Ovary (tissue), 10 donors: Measurements from ENCODE around the gene C1orf56. TPM values are rescaled to one million over a fixed set of nuclear protein-coding genes. Genes with fewer than 3 reads are reported as not detected.

Source experiments
- DNase-seq, 5 donors: peaks; one replicate each; pipeline ENCODE4 v3.0.0-alpha.2; 2019 to 2020
- H3K27ac ChIP-seq, 2 donors: fragments of 200-600 bp; one replicate each; pipeline versions ENCODE4 v1.5.1 to v1.8.0; 2019 to 2022
- H3K27me3 ChIP-seq: fragments of 200-600 bp; one replicate; pipeline ENCODE4 v1.8.0; 2022
- H3K36me3 ChIP-seq: fragments of 200-600 bp; sonication (generic); one replicate; pipeline ENCODE4 v1.5.1; 2019
- H3K4me1 ChIP-seq: one replicate; pipeline ENCODE4 v1.8.1; 2013; ENCODE audit warnings: mild to moderate bottlenecking, moderate library complexity; ENCODE audit not compliant: insufficient read depth
- H3K4me3 ChIP-seq: fragments of 200-600 bp; sonication (generic); one replicate; pipeline ENCODE4 v1.5.1; 2017
- H3K9me3 ChIP-seq, 2 donors: fragments of 200-600 bp in 1 of 2; sonication (generic) in 1 of 2; one replicate each; pipeline versions ENCODE4 v1.5.1 to v1.8.1; 2013 to 2019; ENCODE audit warnings: mild to moderate bottlenecking in 1 of 2, moderate library complexity in 1 of 2
- CTCF ChIP-seq, 3 donors: fragments of 450-650 bp in 2 of 3; fragments of 200-600 bp in 1 of 3; IDR thresholded peaks; one replicate each; pipeline versions ENCODE4 v1.5.1 to v1.8.0; 2016 to 2022; ENCODE audit warnings: antibody characterized with exemption in 3 of 3, mild to moderate bottlenecking in 1 of 3
- EP300 ChIP-seq: sonication (generic); formaldehyde crosslinking; IDR thresholded peaks from one replicate; pipeline ENCODE4 v1.6.1; 2017; ENCODE audit warnings: antibody characterized with exemption
- POLR2A ChIP-seq: fragments of 450-650 bp; IDR thresholded peaks from one replicate; pipeline ENCODE4 v1.6.1; 2017; ENCODE audit warnings: antibody characterized with exemption, mild to moderate bottlenecking, moderate library complexity
- WGBS, 3 donors: extraction: QIAGEN DNeasy Blood & Tissue Kit in 1 of 3; methylation state at CpG; one replicate each; pipeline versions ENCODE4 v1.1.5 to v1.1.7; 2013 to 2017; 5-methylcytosine and 5-hydroxymethylcytosine counted together
- intact Hi-C, 4 donors: fragments of 100-400 bp; cut with DNase I; formaldehyde crosslinking; loops; one replicate each; pipeline versions ENCODE4 v1.11.0 to v1.15.1; 2022 to 2023
- long read RNA-seq, 3 donors: library from polyadenylated mRNA in 2 of 3; unstranded in 2 of 3; transcript quantifications; one replicate each; pipeline ENCODE4 v2.0.0 and lab custom pipeline, GENCODE V29; 2021 to 2026
- polyA plus RNA-seq, 2 donors: library from polyadenylated mRNA; stranded (reverse); fragments of 200-250 nt in 1 of 2; fragments of 350-450 nt in 1 of 2; fragmentation: Illumina TruSeq in 1 of 2; extraction: RNeasy Lipid Tissue Mini Kit (QIAGEN cat#74804) in 1 of 2; gene quantifications; one replicate each; pipeline ENCODE4 v1.2.3, GENCODE V29; 2013 to 2014
- total RNA-seq, 7 donors: library from RNA; depleted of rRNA in 2 of 7; stranded (reverse); fragments of >200 nt in 2 of 7; fragmentation: NEBNext Ultra II Directional in 3 of 7; extraction: Animal tissue kit (Norgen Biotek cat#: 25700) in 3 of 7; gene quantifications; one replicate each; pipeline versions ENCODE4 v1.1.0 to v1.2.4, GENCODE V29; 2016 to 2023
- donor health status: DM: no; HTN: no; CAD: no; lungs with moderate emphysema.
- donor health status: DM: no; HTN: no; CAD: no.
- donor health status: Bipolar disorder and iron deficiency.
- donor health status: DM: yes; HTN: yes; CAD: no.
- donor health status: DM: no; HTN: no; CAD: no.
- donor health status: DM: yes; HTN: yes; CAD: no.

The C1orf56 gene, protein sequence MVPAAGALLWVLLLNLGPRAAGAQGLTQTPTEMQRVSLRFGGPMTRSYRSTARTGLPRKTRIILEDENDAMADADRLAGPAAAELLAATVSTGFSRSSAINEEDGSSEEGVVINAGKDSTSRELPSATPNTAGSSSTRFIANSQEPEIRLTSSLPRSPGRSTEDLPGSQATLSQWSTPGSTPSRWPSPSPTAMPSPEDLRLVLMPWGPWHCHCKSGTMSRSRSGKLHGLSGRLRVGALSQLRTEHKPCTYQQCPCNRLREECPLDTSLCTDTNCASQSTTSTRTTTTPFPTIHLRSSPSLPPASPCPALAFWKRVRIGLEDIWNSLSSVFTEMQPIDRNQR
- total RNA-seq: 1 to 10 TPM; 3.9 to 9.1 (median 7.3) TPM
- 1 to 10 TPM; 2.6 to 6.6 TPM for polyA plus RNA-seq
- long read RNA-seq, donor 1, transcript C1orf56-201 (2 exons, 2,096 nt): major isoform, 35 of 52 reads
- long read RNA-seq, donor 1, partial matches to known transcripts: 3 of 52 reads
- long read RNA-seq, donor 1, other reads (novel, unspliced or antisense): 12 of 52 reads
- long read RNA-seq, donor 2, transcript C1orf56-201 (2 exons, 2,096 nt): major isoform, 9 of 11 reads
- long read RNA-seq, donor 2, partial matches to known transcripts: 0 of 11 reads
- long read RNA-seq, donor 2, other reads (novel, unspliced or antisense): 0 of 11 reads
- long read RNA-seq, donor 3, transcript C1orf56-201 (2 exons, 2,096 nt): major isoform, 15 of 27 reads
- long read RNA-seq, donor 3, partial matches to known transcripts: 1 of 27 reads
- long read RNA-seq, donor 3, other reads (novel, unspliced or antisense): 10 of 27 reads

DNA sequence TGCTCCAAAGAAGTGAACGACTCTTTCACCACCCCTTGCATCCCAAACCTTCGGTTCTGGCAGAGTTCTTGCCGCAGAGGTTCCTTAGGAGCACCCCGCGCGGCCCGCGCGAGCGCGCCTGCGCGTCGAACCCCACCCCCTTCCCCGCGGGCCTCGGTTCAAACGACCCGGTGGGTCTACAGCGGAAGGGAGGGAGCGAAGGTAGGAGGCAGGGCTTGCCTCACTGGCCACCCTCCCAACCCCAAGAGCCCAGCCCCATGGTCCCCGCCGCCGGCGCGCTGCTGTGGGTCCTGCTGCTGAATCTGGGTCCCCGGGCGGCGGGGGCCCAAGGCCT is at the start of gene C1orf56:
Gene C1orf56 (plus strand): TSS at position 161 of the 334 bp plus-strand sequence. CDS start 97 bp downstream, at position 258.
- Histone ChIP-seq H3K27ac (peak within 1 kb of the TSS; percentile 66 to 89), H3K9me3 (no peaks in the 10 kb centered on the region), H3K27me3 (no peaks in the 10 kb centered on the region), H3K4me3 (peak within 1 kb of the TSS; percentile 81), H3K36me3 (no peaks in the 10 kb centered on the region), H3K4me1 (no peaks in the 10 kb centered on the region)
- DNase-seq: peak; percentile 83 to 88 (median 83)
- WGBS, 3 donors: 0 to 1% (median 0%) methylated on average over 25 to 29 of the region's 29 CpGs
- intact Hi-C loops: no loop called here
- TF ChIP-seq EP300 (no peak), POLR2A (peak; percentile 67), CTCF (IDR thresholded peaks at IDR 0.05) (no peak)

- no peak for DNase-seq
- intact Hi-C loops: loop anchor here in 1 of 4 donors (5.0 kb wide), 1 partner anchor 531 kb away; no protein-coding TSS in a partner anchor
- Histone ChIP-seq H3K9me3 (no peaks in the 10 kb centered on the region), H3K27me3 (no peaks in the 10 kb centered on the region), H3K36me3 (no peaks in the 10 kb centered on the region), H3K4me1 (peaks cover 5% of the 10 kb centered on the region), H3K4me3 (no peak overlapping the region), H3K27ac (no peak overlapping the region)
- 61 to 69% (median 66%) methylated on average over 4 to 5 of the region's 5 CpGs for WGBS, 3 donors
- TF ChIP-seq POLR2A (no peak), CTCF (IDR thresholded peaks at IDR 0.05) (no peak), EP300 (no peak)
Measured at GRCh38 chr1:150997949-150998348, 49.6 kb upstream of the C1orf56 start.

- no peaks in the 10 kb centered on the region for H3K9me3 ChIP-seq
- DNase-seq: no peak
- 37 to 60% (median 41%) methylated on average over 17 of the region's 17 CpGs for whole genome bisulfite sequencing, 3 donors
- H3K27ac ChIP-seq: no peak overlapping the region
- H3K4me3 ChIP-seq: no peak overlapping the region
- no peaks in the 10 kb centered on the region for H3K27me3 ChIP-seq
- no peaks in the 10 kb centered on the region for H3K36me3 ChIP-seq
- intact Hi-C loops: loop anchor here in 1 of 4 donors (5.0 kb wide), 1 partner anchor 532 kb away; no protein-coding TSS in a partner anchor
- H3K4me1 ChIP-seq: peaks cover 6% of the 10 kb centered on the region
- TF ChIP-seq POLR2A (no peak), EP300 (no peak), CTCF (IDR thresholded peaks at IDR 0.05) (no peak)
Measured at GRCh38 chr1:150999051-150999674, 48.4 kb upstream of the C1orf56 start.

DNA sequence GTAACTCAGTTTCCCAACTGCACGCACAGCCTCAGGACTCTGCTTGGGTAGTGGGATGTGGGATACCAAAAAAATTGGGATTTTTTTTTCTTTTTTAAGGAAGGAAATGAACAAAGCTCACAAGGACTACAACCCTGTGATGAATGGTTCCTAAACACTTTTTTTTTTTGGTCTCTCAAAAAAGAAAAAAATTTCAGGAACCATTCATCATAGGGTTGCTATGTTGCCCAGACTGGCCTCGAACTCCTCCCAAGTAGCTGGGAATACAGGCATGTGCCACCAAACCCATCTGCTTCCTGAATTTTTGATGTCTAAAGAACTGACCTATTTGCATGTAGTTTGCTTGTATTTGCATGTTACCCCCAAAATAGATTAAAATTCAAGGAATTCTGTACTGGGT is 47.6 kb upstream of the C1orf56 start:
- Histone ChIP-seq H3K9me3 (no peaks in the 10 kb centered on the region), H3K4me1 (peaks cover 10% of the 10 kb centered on the region), H3K4me3 (no peak overlapping the region), H3K27ac (no peak overlapping the region), H3K36me3 (no peaks in the 10 kb centered on the region), H3K27me3 (no peaks in the 10 kb centered on the region)
- intact Hi-C loops: loop anchor here in 1 of 4 donors (5.0 kb wide), 1 partner anchor 533 kb away; no protein-coding TSS in a partner anchor
- TF ChIP-seq POLR2A (no peak), CTCF (IDR thresholded peaks at IDR 0.05) (no peak), EP300 (no peak)
- WGBS, 3 donors: 89 to 93% (median 90%) methylated on average over 2 of the region's 2 CpGs
- DNase-seq: no peak
